Testis (tissue), 2 donors: ENCODE data around the gene RRAGA.
"Not testable (repeated sequence)": the region's sequence is repeated elsewhere in the genome, so short reads cannot be mapped to it uniquely, and the experiment has no call there.

Experiments
- CTCF ChIP-seq, 3 experiments: fragments of 450-650 bp in 2 of 3; fragments of 200-600 bp in 1 of 3; sonication (generic) in 1 of 3; IDR thresholded peaks; one replicate each; pipeline ENCODE4 v1.5.1; 2016 to 2019; ENCODE audit warnings: antibody characterized with exemption in 3 of 3, mild to moderate bottlenecking in 2 of 3, moderate library complexity in 1 of 3
- POLR2A ChIP-seq: fragments of 450-650 bp; IDR thresholded peaks from one replicate; pipeline ENCODE4 v1.6.1; 2017; ENCODE audit warnings: antibody characterized with exemption, mild to moderate bottlenecking, moderate library complexity

DNA sequence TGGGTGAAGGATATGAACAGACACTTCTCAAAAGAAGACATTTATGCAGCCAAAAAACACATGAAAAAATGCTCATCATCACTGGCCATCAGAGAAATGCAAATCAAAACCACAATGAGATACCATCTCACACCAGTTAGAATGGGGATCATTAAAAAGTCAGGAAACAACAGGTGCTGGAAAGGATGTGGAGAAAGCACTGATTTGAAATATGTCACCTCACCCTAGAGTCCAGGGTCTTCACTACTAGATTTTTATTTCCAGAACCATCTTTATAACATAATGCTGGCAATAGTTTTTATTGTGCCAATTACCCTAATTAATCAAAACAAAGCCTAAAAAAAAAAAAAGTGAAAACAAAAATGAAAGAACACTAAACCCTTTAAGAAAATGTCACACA lies 48.2 kb downstream of the RRAGA start:
- TF ChIP-seq CTCF (IDR thresholded peaks at IDR 0.05); POLR2A: not testable (repeated sequence)
